OCI-LY7 (cell line): ENCODE measurements around the gene RNF224. TPM values are rescaled to one million over a fixed set of nuclear protein-coding genes. Genes with fewer than 3 reads are reported as not detected.

Source experiments
- BruUV-seq: library from RNA; stranded (reverse); fragments of 400-500 nt; replicated peaks from 2 replicates; lab custom pipeline; 2021; lab: Mats Ljungman, UMichigan
- CTCF ChIA-PET: fragments of 300-600 bp; sonication (Branson Sonifier 250); formaldehyde crosslinking; loops from one replicate; lab custom pipeline; 2022; ENCODE audit warnings: antibody characterized with exemption; ENCODE audit not compliant: unreplicated experiment; lab: Charles Lee
- POLR2A ChIA-PET: fragments of 300-600 bp; sonication (Branson Sonifier 250); formaldehyde crosslinking; loops from one replicate; lab custom pipeline; 2022; ENCODE audit warnings: antibody characterized with exemption; lab: Charles Lee
- DNase-seq: peaks from one replicate; pipeline ENCODE4 v3.0.0-alpha.2; 2015; ENCODE audit warnings: low spot score
- H2AFZ ChIP-seq: fragments of 200-600 bp; sonication (generic), shearing (Covaris generic); 2 replicates; pipeline ENCODE4 v1.6.1; 2014; ENCODE audit warnings: mild to moderate bottlenecking, antibody characterized with exemption, low read length, moderate library complexity
- H3K27ac ChIP-seq: fragments of 200-600 bp; sonication (generic); 2 replicates; pipeline ENCODE4 v1.5.1; 2014; ENCODE audit warnings: mixed run types, low read depth, mild to moderate bottlenecking, moderate library complexity, low read length, inconsistent platforms; ENCODE audit not compliant: poor library complexity, severe bottlenecking
- H3K36me3 ChIP-seq: fragments of 200-600 bp; sonication (generic); 2 replicates; pipeline ENCODE4 v1.6.1; 2014; ENCODE audit warnings: mild to moderate bottlenecking, antibody characterized with exemption, low read length, moderate library complexity, mixed read lengths; ENCODE audit not compliant: insufficient read depth
- H3K4me1 ChIP-seq: fragments of 200-600 bp; sonication (generic); 2 replicates; pipeline ENCODE4 v1.5.1; 2014; ENCODE audit warnings: mild to moderate bottlenecking, low read length; ENCODE audit not compliant: insufficient read depth, poor library complexity, severe bottlenecking
- H3K4me2 ChIP-seq: fragments of 200-600 bp; sonication (generic); 2 replicates; pipeline ENCODE4 v1.6.1; 2014; ENCODE audit warnings: mild to moderate bottlenecking, low read length
- H3K4me3 ChIP-seq: fragments of 200-600 bp; sonication (generic); 2 replicates; pipeline ENCODE4 v1.5.1; 2014; ENCODE audit warnings: mild to moderate bottlenecking, low read depth, low read length; ENCODE audit not compliant: poor library complexity, severe bottlenecking
- H3K79me2 ChIP-seq: fragments of 200-600 bp; sonication (generic); 2 replicates; pipeline ENCODE4 v1.6.1; 2016; ENCODE audit warnings: low read depth, mild to moderate bottlenecking, low read length, moderate library complexity, mixed read lengths; ENCODE audit not compliant: insufficient read depth
- H3K9me2 ChIP-seq: fragments of 200-600 bp; sonication (generic); 2 replicates; pipeline ENCODE4 v1.6.1; 2016; ENCODE audit warnings: mild to moderate bottlenecking, low read length, mixed read lengths; ENCODE audit not compliant: insufficient read depth
- H3K9me3 ChIP-seq: fragments of 200-600 bp; sonication (generic); 2 replicates; pipeline ENCODE4 v1.6.1; 2014; ENCODE audit warnings: mild to moderate bottlenecking, mixed run types, low read length, mixed read lengths
- H4K20me1 ChIP-seq: fragments of 200-600 bp; sonication (generic); 2 replicates; pipeline ENCODE4 v1.6.1; 2014; ENCODE audit warnings: mild to moderate bottlenecking, antibody characterized with exemption, low read length, moderate library complexity, mixed read lengths; ENCODE audit not compliant: insufficient read depth
- CTCF ChIP-seq: fragments of 200-600 bp; sonication (generic); conservative IDR thresholded peaks from 2 replicates; pipeline ENCODE4 v1.5.1; 2014; ENCODE audit warnings: mild to moderate bottlenecking, antibody characterized with exemption, low read length, moderate library complexity, mixed read lengths
- EZH2phosphoT487 ChIP-seq: fragments of 200-600 bp; sonication (generic); IDR thresholded peaks from 2 replicates; pipeline ENCODE4 v1.6.1; 2018; ENCODE audit warnings: low read depth, borderline replicate concordance, mild to moderate bottlenecking, mixed run types, antibody characterized with exemption, low read length, moderate library complexity, mixed read lengths
- intact Hi-C: fragments of 100-400 bp; cut with micrococcal nuclease; formaldehyde crosslinking; loops from one replicate; pipeline ENCODE4 v1.10.0; 2022; ENCODE audit not compliant: unreplicated experiment
- total RNA-seq, 2 experiments: library from RNA; depleted of rRNA in 1 of 2; stranded (reverse); fragments of >200 nt in 1 of 2; shearing (Covaris generic) in 1 of 2; gene quantifications; 2 replicates each; pipeline ENCODE4 v1.2.3, GENCODE V29; 2014 to 2022

Gene RNF224
- total RNA-seq, 2 experiments from 2014 or later = 0.13 to 0.30 TPM

- no peak for DNase-seq
- H3K27ac ChIP-seq = peak overlapping the region; percentile 57
- H3K79me2 ChIP-seq = peaks cover 62% of the 10 kb centered on the region
- no peaks in the 10 kb centered on the region for H3K9me3 ChIP-seq
- intact Hi-C loops = no loop called here
- H3K4me3 ChIP-seq = peak overlapping the region; percentile 92
- H4K20me1 ChIP-seq = peaks cover 14% of the 10 kb centered on the region; the same call in 1 of the 2 replicates
- peaks cover 44% of the 10 kb centered on the region for H3K4me1 ChIP-seq
- TF ChIP-seq CTCF = no peak
- TF ChIP-seq EZH2phosphoT487 = no peak
- H3K9me2 ChIP-seq = no peaks in the 10 kb centered on the region
- BruUV-seq = no TSS peak
- peaks cover 23% of the 10 kb centered on the region for H3K36me3 ChIP-seq
- H2AFZ ChIP-seq = no peak overlapping the region
- H3K4me2 ChIP-seq = peak overlapping the region; percentile 97
- POLR2A ChIA-PET = interaction anchor here (0.9 to 1.5 kb wide), 5 partner anchors 11 to 73 kb away, joined by 3 to 4 read pairs (median 4); partner anchors contain the start of gene RNF208
- CTCF ChIA-PET = no interaction called here
Observed at GRCh38 chr9:137204731-137205125, 22.6 kb upstream of the RNF224 start.

GRCh38 chr9:137205126-137206069 is 21.9 kb upstream of the RNF224 start, which contains the start of the genes NDOR1 and TMEM203:
NDOR1 (plus strand) TSS chr9:137205700; CDS start chr9:137205778, 78 bp downstream.
TMEM203 (minus strand) TSS chr9:137205648; CDS start chr9:137205414, 234 bp downstream.
- peaks cover 62% of the 10 kb centered on the region for H3K79me2 ChIP-seq
- BruUV-seq = no TSS peak
- intact Hi-C loops = no loop called here
- H3K4me2 ChIP-seq = peak within 1 kb of the TSS; percentile 97
- peak within 1 kb of the TSS; percentile 92 for H3K4me3 ChIP-seq
- DNase-seq = peak; percentile 91
- no peaks in the 10 kb centered on the region for H3K9me3 ChIP-seq
- peaks cover 44% of the 10 kb centered on the region for H3K4me1 ChIP-seq
- H2AFZ ChIP-seq = peak within 1 kb of the TSS; percentile 47; the same call in 1 of the 2 replicates
- POLR2A ChIA-PET = interaction anchor here (0.9 to 1.5 kb wide), 5 partner anchors 11 to 74 kb away, joined by 3 to 4 read pairs (median 4); partner anchors contain the start of gene RNF208
- peaks cover 14% of the 10 kb centered on the region; the same call in 1 of the 2 replicates for H4K20me1 ChIP-seq
- no peaks in the 10 kb centered on the region for H3K9me2 ChIP-seq
- peaks cover 30% of the 10 kb centered on the region for H3K36me3 ChIP-seq
- CTCF ChIA-PET = no interaction called here
- H3K27ac ChIP-seq = peak within 1 kb of the TSS; percentile 57
- TF ChIP-seq EZH2phosphoT487 = no peak
- no peak for TF ChIP-seq CTCF
